Measurements from ENCODE around the gene MED13.
"Not testable (repeated sequence)": the region's sequence is repeated elsewhere in the genome, so short reads cannot be mapped to it uniquely, and the experiment has no call there.

MED13 gene

DNA sequence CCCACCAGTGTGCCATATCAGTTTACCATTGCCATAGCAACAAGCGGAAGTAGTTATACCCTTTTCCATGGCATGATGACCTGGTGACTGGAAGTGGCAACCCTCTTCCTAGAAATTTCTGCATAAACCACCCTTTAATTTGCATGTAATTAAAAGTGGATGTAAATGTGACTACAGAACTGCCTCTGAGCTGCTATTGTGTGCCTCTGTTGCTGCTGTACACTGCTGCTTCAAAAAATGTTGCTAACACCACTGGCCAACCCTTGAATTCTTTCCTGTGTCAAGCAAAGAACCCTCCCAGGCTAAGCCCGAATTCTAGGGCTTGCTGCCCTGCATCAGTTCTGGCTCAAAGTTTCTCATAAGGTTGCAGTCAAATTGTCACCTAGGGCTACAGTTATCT is 12.9 kb upstream of the MED13 start:
- no peak for DNase-seq (ENCODE audit: low read depth)
- H3K4me3 ChIP-seq (ENCODE audit: low read depth, low read length): no peak overlapping the region
- TF ChIP-seq, protein P1, sequence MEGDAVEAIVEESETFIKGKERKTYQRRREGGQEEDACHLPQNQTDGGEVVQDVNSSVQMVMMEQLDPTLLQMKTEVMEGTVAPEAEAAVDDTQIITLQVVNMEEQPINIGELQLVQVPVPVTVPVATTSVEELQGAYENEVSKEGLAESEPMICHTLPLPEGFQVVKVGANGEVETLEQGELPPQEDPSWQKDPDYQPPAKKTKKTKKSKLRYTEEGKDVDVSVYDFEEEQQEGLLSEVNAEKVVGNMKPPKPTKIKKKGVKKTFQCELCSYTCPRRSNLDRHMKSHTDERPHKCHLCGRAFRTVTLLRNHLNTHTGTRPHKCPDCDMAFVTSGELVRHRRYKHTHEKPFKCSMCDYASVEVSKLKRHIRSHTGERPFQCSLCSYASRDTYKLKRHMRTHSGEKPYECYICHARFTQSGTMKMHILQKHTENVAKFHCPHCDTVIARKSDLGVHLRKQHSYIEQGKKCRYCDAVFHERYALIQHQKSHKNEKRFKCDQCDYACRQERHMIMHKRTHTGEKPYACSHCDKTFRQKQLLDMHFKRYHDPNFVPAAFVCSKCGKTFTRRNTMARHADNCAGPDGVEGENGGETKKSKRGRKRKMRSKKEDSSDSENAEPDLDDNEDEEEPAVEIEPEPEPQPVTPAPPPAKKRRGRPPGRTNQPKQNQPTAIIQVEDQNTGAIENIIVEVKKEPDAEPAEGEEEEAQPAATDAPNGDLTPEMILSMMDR (IDR thresholded peaks at IDR 0.05; ENCODE audit: low read depth, low read length): no peak
- TF ChIP-seq MYC (IDR thresholded peaks at IDR 0.05; ENCODE audit: low read depth, low read length): no peak
- TF ChIP-seq POLR2A (IDR thresholded peaks at IDR 0.05; ENCODE audit: extremely low read depth, insufficient read length): no peak
- TF ChIP-seq, protein P2, sequence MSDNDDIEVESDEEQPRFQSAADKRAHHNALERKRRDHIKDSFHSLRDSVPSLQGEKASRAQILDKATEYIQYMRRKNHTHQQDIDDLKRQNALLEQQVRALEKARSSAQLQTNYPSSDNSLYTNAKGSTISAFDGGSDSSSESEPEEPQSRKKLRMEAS (IDR thresholded peaks at IDR 0.05; ENCODE audit: low read depth, low read length): no peak

DNA sequence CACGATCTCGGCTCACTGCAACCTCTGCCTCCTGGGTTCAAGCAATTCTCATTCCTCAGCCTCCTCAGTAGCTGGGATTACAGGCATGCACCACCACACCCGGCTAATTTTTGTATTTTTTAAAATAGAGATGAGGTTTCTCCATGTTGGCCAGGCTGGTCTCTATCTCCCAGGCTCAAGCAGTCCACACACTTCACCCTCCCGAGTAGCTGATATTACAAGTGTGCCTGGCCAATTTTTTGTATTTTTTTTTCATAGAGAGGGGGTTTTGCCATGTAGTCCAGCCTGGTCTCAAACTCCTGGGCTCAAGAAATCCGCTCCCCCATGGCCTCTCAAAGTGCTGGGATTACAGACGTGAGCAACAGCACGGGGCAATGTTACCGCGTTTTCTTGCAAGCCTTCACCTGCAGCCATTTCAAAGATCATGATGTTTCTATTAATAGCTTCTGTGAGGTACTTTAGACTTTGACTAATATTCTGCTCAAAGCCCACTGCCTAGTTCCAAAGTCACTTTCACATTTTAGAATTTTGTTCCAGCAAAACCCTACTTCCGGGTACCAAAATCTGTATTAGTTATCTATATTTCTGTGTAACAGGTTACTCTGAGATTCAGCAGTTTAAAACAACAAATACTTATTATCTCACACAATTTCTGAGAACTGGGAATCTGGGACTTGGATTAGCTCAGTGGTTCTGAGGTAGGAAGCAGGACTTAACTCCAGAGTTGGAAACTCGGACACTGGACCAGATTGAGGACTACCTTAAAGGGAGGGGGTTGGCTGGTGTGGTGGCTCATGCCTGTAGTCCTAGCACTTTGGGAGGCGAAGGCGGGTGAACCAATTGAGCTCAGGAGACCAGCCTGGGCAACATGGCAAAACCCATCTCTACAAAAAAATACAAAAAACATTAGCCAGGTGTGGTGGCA is 12.0 kb upstream of the MED13 start:
- DNase-seq (ENCODE audit: low read depth): no peak
- TF ChIP-seq MYC (IDR thresholded peaks at IDR 0.05; ENCODE audit: low read depth, low read length): no peak
- TF ChIP-seq, protein P1 (IDR thresholded peaks at IDR 0.05; ENCODE audit: low read depth, low read length): no peak
- TF ChIP-seq, protein P2 (IDR thresholded peaks at IDR 0.05; ENCODE audit: low read depth, low read length): no peak
- TF ChIP-seq POLR2A (IDR thresholded peaks at IDR 0.05; ENCODE audit: extremely low read depth, insufficient read length): no peak
- no peak overlapping the region for H3K4me3 ChIP-seq (ENCODE audit: low read depth, low read length)

DNA sequence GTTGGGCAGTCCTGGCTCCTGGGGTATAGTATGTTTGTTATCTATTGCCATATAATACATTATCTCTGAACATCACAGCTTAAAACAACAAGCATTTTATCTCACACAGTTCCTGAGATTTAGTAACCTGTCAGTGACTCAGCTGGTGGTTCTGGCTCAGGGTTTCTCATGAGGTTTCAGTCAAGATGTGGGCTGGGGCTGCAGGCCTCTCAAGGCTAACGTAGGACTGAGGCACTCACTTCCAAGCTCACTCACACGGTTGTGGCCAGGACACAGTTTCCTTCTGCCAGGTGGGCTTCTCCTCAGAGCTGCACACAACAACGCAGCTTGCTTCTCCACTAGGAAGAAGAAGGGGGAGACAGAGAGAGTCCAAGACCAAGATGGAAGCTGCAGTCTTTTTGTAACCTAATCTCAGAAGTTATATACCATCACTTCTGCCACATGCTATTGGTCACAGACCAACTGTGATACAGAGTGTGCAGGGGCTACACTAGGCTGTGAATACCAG is 10.3 kb upstream of the MED13 start:
- TF ChIP-seq, protein P2 (IDR thresholded peaks at IDR 0.05; ENCODE audit: low read depth, low read length): no peak
- TF ChIP-seq POLR2A (IDR thresholded peaks at IDR 0.05; ENCODE audit: extremely low read depth, insufficient read length) (no peak), MYC (IDR thresholded peaks at IDR 0.05; ENCODE audit: low read depth, low read length) (no peak)
- TF ChIP-seq, protein P1 (IDR thresholded peaks at IDR 0.05; ENCODE audit: low read depth, low read length): no peak
- no peak for DNase-seq (ENCODE audit: low read depth)
- no peak overlapping the region for H3K4me3 ChIP-seq (ENCODE audit: low read depth, low read length)

DNA sequence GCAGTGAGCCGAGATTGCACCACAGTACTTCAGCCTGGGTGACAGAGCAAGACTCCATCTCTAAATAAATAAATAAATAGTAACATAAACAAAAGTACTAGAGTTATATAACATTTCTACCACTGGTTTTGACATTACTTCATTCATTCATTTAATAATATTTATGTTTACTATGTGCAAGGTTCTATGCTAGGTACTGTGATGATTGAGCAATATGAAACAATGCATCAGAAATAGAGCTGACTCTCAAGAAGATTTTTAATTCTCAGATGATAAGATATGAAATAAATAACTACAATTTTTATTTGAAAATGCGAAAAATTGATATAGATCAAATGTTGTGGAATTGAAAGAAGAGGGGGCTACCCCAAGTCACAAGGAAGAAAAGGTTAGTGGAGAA is 8.9 kb upstream of the MED13 start:
- TF ChIP-seq, protein P1 (IDR thresholded peaks at IDR 0.05; ENCODE audit: low read depth, low read length): no peak
- TF ChIP-seq, protein P2 (IDR thresholded peaks at IDR 0.05; ENCODE audit: low read depth, low read length): no peak
- no peak for TF ChIP-seq MYC (IDR thresholded peaks at IDR 0.05; ENCODE audit: low read depth, low read length)
- TF ChIP-seq POLR2A (IDR thresholded peaks at IDR 0.05; ENCODE audit: extremely low read depth, insufficient read length): no peak
- DNase-seq (ENCODE audit: low read depth): no peak
- H3K4me3 ChIP-seq (ENCODE audit: low read depth, low read length): no peak overlapping the region

DNA sequence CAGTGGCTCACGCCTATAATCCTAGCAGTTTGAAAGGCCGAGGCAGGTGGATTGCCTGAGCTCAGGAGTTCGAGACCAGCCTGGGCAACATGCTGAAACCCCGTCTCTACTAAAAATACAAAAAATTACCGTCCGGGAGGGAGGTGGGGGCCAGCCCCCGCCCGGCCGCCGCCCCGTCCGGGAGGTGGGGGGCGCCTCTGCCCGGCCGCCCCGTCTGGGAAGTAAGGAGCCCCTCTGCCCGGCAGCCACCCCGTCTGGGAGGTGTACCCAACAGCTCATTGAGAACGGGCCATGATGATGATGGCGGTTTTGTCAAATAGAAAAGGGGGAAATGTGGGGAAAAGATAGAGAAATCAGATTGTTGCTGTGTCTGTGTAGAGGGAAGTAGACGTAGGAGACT is 7.8 kb upstream of the MED13 start:
- not testable (repeated sequence) for DNase-seq (ENCODE audit: low read depth); H3K4me3 ChIP-seq (ENCODE audit: low read depth, low read length)

DNA sequence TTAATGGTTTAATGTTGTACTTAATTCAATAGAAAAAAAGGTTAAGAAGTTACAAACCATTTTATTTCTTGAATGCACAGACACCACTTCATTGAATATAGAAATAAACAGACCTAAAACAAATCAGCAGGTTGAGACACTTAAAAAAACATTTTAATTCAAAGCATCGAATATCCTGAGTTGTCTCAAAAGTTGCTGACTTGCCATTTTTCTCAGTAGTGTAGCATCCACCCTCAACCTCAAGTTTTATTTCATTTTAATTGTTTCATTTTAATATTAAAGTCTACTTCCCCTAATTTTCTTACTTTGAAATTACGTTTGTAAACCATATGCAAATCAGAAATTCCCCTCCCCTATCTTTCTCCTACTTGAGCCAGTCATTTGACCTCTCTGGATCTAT is 5.8 kb upstream of the MED13 start:
- TF ChIP-seq, protein P2 (IDR thresholded peaks at IDR 0.05; ENCODE audit: low read depth, low read length): no peak
- DNase-seq (ENCODE audit: low read depth): no peak
- no peak overlapping the region for H3K4me3 ChIP-seq (ENCODE audit: low read depth, low read length)
